Ureter (tissue), 1 donor: ENCODE data around the gene RET. TPM values are rescaled to one million over a fixed set of nuclear protein-coding genes. Genes with fewer than 3 reads are reported as not detected.

Experiments used
- DNase-seq: peaks from one replicate; pipeline ENCODE4 v3.0.0-alpha.2; 2020; ENCODE audit warnings: low spot score
- total RNA-seq: library from RNA; stranded (reverse); gene quantifications from one replicate; pipeline ENCODE4 v1.2.4, GENCODE V29; 2023
- donor health status: DM: yes; HTN: yes; CAD: no.

RET gene
- total RNA-seq, 1 donor from 2014 or later, result 0.42 TPM

DNA sequence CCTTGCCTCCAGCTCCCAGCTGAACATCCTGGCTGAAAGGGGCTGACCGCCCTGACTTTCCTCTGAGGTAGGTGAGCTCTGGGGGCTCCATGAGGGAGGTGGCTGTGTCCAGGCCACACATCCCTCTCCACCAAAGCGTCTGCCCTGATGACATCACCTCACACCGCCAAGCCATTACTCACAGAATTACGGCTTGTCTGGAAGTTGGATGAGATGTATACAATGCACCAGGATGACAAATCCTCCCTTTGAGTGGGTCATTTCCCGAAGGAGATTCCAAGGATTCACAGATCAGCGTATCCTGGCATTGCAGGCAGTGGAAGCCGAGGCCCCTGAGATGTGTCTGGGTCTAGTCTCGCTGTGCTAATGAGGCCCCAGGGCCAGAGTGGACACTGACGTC lies 15.1 kb upstream of the RET start:
- no peak for DNase-seq

DNA sequence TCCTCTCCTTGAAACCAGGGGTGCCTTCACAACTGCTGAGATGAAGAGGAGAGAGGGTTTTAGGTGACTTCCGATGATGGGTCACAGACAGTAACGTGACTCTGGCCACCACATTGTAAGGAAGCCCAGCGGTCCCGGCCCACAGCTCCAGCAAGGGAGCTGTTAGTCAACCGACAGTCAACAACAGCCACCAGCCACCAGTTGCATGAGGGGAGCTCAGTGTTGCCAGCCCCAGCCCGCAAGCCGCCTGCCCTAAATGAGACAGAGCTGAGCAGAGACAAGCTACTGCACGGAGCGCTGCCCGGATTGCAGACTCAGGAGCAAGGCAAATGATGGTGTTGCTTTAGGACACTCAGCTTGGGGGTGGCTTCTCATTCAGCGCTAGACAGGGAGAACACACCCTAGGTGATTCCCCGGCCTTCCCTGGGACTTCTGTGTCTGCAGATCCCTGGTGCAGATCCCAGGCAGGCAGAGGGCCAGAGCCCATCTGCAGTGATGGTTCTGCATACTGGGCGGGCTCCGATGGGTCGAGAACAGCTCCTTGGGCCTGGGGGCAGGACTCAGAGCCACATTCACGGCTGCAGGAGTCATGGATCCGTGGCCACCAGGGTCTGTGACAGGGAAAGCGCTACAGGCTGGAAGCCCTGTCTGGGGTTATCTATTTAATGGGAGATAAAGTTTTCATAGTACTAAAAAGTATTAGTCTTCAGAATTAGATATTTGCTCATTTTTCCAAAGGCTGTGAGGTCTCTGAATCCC lies 14.3 kb upstream of the RET start:
- DNase-seq, result no peak

DNA sequence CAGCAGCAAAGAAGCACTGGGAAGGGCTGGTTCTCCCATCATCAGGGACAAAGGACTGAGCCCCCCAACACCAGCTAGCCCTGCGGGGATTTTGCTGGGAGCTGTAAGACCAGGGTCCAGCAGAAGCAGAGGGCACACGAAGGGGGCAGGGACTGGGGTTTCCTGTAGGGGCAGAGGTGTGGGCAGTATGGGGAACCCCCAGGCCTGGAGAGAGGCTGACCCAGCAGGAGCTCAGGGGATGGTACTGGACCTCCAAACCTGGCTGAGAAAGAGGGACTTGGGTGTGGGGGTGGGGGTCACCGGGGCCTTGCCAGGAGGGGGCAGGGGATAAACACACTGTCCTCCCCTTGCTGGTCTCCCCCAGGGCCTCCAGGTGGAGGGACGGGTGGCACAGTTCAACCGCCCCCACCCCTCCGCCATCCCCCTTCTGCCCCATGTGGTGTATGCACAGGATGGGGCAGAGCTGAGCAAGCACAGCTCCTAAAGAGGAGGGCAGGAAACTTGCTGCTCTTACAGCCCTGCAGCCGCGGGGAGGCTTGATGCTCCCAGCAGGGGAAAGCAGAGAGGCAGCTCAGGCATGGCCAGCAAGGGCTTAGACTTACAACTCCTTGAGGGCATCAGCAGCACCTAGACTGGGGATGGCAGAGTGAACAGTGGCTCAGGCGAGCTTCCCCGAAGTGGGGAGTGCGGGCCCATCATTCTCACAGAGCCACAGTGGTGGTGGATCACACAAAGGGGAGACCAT lies 12.4 kb upstream of the RET start:
- DNase-seq, result no peak

DNA sequence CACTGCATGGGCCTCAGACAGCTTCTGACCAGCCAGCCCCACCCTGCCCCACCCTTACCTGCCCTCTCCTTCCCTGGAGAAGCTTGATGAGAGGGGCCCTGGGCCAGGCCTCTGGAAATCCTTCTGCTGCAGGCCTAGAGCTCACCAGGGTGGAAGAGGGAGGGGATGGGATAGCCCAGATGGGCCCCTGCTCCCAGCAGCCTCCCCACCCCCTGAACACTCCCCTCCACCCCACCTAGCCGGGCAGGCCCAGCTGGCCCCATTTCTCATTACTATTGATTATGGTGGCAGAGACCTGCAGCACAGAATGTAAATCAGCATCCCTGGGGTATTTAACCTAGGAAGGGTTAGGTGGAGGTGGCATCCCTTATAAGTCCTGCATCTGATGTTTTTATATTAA lies 11.6 kb upstream of the RET start:
- DNase-seq, result no peak

DNA sequence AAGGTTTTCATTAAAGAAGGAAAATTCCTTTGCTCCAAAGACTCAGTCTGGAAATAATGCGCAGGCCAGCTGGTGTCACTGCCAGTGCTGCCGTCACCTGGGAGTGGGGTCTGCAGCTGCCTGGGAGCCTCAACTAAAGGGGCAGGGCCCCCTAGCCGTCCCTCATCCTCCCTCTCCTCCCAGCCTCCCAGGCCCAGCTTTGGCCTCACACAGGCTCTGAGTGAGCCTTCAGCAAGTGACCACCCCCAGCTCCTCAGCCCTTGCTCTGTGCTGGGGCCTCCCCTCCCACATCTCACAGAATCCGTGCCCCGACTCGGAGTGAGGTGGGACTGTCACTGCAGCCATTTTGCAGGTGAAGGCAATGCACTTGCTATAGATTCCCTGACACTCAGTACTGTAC lies 11.1 kb upstream of the RET start:
- DNase-seq, result no peak

DNA sequence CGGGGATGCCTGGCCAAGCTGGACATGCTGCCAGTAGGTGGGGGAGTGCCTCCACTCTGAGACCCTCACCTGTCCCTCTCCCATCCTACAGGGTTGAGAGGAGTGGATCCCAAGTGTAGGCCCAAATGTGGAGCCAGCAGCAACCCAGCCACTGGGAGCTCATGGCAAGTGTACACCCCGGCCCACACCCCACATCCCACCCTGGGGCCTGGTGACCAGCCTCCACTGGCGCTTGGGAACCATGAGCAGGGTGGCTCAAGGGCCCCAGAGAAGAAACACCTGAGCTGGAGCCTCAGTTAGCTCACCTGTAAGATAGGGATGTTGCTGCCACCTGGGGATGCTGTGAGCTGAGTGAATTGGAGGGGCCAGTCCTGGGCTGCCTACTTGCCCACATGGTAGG lies 10.4 kb upstream of the RET start:
- DNase-seq, result no peak

DNA sequence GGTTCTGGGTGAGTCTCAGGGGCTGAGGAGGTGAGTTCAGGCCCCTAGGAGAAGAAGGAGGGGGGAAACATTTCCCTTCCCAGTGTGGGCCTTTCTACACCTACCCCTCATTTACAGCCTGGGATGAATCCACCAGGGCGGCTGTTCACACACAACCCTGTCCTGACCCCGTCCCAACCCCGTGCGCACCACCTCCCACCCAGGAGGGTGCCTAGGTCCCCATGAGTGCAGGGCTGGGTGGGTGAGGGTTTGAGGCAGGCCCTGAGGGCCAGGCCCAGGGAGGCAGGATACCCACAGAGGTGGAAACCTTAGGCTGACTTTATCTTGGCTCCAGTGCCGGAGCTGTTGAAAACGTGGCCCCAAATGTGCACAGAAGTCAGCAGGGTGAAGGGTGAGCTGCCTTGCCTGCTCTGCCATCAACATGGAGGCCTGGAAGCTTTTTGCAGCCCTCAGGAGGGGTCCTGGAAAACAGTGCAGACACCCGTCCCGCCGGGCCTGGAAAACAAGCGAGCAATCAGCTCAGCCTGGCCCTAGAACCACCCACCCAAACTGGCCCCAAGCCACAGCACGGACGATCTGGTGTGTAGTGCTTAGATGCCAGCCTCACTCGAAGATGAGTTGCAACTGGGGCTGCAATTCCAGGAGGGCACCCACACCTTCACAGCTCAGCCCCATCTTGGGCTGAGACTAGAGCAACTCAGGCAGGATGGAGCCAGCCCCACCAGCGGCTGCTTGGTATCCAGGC lies 9.3 kb upstream of the RET start:
- DNase-seq, result no peak

DNA sequence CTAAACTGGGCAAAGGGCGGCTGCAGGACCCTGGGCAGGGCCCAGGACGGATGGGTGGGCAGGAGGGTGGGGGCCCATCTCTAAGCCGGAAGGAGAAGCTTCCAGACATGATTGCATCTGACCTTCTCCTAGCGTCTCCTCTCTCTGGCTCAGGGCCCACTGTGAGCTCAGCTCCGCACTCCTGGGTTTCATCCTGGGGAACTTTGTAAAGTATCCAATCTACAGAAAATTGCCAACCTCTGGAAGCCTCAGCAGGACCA lies 8.8 kb upstream of the RET start:
- DNase-seq, result no peak

DNA sequence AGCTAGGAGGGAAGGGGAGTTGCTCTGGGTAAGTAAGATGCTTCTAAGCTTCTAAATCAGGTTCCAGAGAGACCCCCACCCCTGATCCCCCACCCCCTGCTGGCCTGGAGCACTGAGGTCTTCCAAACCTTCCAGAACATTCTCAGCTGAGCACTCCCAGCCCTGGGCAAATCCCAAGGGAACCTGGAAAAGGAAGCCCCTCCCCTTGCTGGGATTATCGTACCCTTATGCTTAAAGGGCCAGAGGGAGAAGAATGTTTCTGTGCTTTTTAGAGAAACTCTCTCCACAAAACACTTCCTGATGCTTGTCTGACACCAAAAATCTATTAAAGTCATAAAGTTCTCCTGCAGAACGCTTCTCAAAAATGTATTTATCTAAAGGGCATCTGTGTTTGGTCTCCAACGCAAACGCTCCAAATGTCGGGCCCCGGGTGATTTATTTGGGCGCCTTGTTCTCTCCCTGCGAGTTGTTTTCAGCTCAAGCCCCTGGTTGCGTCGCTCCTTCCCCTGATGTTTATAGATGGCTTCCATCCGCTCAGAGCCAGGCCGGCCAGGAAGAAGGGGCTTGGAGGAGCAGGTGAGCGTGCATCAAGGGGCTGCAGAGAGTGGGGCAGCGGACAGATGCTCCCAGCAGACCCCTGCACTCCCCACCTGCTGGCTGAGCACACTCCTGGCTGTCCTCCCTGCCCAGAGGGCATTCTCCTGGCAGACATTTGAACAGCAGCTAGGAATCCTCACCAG lies 8.2 kb upstream of the RET start:
- DNase-seq, result no peak

DNA sequence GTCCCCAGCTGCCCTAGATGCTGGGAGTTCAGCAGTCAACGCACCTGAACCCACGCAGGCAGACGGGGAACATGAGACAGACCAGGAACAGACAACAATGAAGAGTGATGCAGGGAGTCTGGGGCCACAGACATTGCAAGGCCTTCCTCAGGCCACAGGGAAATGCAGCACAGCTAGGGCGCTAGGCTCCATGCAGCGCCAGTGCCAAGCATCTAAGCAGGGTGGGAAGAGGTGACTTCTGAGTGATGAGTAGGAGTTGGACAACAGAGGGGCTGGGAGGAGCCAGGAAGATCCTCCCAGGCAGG lies 7.7 kb upstream of the RET start:
- DNase-seq, result no peak

DNA sequence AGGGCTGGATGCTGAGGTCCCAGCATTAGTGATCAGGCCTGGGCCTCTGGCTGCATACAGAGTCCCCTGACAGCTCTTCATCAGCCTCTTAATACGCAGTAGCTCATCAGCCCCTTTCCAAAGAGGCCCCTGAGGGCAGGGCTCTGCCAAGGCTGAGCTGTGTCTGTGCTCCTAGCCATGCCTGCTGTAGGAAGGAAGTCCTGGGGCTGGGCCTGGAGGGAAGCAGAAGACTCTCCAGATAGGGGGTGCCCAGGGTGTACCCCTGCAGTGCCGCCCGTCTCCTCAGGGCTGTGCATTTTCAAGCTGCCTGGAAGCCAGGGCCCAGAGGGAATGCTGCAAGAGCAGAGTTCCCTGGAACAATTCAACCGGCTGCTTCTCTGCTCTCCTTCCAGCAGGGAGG lies 7.3 kb upstream of the RET start:
- no peak for DNase-seq

DNA sequence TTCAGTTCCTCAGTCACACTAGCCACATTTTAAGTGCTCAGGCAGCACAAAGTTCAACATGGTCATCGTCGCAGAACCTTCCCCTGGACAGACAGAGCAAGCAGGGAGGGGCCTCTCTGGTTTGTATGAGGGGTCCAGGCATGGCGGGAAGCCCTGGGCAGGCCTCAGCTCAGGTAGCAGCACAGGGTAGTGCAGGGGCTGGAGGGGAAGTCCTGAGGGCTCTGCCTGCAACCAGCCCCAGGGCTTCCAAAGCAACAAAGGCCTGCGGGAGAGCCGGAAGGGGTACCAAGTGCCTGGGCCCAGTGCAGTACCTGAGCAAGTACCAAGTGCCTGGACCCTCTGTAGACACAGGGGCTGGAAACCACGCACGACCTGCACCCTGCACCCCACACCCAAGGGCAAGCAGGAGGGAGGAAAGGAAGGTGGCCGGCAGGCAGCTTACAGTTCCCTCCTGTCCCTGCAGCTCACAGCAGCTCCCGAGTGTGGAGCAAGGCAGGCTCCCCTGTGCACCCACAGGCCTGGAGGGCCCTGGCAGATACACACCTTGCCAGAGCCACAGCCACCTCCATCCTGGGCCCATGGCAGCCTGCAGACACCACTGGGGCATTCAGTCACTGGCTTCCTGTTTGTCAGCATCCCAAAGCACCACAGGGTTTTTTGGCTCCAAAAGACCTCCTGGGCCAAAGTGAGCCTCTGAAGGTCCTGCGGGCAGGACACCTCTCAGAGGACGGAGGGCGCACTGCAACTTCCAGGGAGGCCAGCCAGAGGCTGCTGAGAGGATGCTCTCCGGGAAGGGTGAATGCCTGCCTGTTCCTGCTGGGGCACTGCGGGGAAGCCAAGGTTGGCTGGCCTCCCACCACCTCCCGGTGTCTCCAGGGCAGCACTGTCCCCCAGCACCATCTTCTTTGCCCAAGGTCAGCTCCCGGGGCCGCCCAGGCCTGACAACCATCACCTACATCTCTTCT lies 6.5 kb upstream of the RET start:
- DNase-seq, result no peak

DNA sequence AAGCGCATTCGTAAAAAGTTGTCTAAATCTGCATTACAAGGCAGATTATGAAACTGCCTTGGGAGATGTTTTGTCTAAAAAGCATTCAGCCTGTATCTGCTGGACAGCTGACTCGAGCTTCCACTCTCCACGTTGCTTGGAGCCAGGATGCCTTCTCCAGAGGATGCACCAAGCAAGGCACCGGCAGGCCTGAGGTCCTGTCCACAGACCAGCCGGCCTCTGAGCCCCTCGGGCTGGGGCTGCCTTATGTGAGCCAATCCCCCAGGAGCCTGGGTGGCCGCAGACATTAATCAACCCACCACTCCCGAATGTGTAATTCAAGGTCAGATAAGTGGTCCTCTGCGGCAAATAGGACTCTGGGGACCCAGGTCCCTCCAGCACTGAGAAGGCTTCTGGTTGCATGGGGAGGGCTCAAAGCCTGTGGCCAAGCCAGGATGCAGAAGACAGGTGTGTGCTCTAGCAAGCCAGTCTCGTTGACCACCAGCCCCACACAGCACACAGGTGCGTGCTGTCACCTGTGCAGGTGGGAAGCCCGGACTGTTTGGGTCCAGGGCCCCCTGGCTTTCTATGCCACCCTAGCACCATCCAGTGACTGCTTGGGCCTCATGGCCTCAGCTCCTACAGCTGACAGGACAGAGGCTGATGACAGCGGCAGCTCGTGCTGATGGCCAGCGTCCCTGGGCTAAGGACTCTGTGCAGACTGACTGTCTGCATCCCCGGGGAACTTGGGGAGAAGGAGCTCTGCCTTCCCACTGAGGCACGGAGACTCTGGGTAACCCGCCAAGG lies 4.8 kb upstream of the RET start:
- no peak for DNase-seq

DNA sequence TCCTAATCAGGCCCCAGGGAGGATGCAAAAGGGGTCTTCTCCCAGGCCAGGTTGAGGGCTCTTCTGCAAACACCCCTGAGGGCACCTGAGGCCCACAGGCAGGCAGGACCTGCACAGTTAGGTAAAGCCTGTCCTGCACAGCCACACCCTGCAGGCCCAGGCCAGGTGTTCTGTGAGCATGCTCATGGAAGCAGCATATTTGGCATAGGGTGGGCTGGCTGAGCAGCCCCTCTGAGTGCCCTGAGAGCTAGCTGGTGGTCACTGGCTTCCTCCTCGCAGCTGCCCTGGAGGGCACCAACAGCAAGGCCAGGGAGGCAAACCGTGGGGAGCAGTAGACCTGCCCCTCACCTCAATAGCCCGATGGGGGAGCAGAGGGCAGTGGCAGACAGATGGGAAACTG lies 3.7 kb upstream of the RET start:
- DNase-seq, result no peak

DNA sequence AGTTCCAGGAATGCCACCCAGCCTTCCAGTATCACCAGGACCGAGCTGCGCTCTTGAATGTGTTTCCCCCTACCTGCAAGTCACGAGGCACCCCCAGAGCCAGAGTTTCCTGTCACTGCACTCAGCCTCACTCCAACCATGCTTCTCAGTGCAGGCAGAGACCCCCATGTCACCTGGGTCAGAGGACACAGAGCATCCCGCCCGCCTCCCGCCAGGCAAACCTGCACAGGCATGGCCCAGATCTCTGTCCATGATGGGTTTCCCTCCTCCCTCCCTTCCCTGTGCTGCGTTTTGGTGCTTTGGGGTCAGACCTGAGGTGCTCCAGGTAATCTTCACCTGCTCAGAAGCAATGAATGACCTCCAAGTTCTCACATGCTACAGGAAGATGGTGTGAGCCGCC lies 3.1 kb upstream of the RET start:
- DNase-seq, result no peak

DNA sequence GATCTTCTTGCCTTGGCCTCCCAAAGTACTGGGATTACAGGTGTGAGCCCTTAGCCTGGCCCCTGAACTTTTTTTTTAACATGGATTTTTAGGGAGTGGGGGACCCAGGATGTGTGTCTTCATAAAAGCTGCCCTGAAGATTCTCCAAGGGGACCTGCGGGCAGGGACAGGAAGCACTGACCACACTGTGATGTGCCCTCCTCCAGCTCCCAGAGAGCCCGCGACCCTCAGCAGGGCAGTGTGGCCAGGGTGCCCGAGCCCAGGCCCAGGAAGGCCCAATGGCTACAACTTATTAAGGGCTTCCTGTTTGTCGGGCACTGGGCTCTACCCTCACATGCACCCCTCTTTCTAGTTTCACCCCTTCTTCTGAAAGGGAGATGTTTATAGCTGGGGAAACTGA lies 2.5 kb upstream of the RET start:
- DNase-seq, result no peak

DNA sequence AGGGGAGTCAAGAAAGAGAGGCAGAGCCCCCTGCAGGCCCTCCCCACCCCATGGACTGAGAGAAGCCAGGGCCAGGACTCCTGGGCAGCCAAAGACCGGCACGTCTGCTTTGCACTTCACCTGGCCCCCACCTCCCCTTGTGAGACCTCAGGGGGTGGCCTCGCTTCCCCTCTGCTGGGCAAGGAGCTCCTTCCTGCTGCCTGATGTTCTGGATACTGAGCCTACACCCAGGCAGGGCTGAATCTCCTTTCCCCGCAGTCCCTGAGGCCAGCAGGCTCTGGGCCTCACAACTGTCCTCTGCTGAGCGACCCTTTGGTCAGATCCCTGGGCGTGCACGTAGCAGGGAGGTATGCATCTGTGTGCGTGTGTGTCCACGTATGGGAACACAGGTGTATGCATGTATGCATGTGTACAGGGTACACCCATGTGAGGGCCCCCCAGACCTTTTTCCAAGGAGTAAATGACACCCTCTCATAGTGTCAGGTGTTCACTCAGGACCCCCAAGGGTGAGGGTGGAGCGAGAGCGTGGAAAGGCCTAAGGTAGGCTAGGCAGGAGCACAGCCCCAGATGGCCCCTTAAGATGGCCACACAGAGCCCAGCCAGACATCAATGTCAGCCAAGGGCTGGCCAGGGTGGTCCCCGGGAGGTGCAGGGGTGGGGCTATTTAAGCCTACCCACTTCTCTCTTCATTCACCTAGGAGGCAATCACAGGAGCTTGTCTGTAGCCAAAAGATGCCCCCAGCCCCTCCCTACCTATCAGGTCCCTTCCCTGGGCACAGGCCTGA lies 1.9 kb upstream of the RET start:
- DNase-seq, result no peak

DNA sequence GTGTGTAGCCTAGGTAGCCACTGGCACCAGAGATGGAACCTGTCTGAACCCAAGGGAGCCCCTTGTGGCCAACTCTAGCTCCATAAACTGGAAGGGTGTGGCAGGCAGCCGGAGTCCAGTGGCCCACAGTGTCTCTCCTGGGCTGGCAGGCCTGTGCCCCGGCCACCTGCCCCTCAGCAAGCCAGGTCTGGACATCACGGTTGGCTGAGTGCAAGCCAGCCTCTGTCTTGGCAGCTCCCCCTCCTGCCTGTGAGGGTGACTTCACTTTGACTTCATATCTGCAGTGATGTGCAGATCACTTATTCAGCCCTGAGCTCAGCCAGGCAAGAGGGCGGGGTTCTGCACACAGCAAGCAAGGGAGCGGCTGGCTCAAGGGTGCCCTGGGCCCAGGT lies 1.3 kb upstream of the RET start:
- no peak for DNase-seq

DNA sequence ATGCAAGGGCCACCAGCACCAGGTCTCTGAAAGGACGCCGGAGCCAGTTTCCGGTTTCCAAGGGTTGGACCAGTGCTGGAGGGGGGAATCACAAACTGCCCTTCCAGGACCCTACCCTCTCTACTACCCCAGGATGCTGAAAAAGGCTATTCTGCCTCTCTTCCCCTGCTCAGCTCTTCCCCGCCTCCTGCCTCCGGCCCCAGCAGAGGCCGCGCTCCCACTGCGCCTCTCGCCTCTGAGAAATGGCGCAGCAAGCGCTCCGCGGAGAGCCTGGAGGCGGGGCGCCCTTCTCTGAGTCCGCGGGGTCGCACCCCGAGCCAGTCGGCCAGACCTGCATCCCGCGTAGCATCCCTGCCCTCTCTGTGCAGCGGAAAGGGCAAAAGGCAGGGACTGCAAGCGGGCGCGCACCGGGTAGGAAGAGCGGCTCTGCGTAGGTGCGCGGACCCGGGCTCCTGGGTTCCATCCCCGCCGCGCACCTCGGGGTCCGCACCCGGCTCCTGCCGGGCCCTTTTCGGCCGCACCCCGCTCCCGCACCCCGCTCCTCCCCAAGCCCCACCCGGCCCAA lies 476 bp upstream of the RET start:
- DNase-seq, result no peak
